GM18951 (cell line): ENCODE results near the gene VPS33A.
"Not testable (repeated sequence)": the region's sequence is repeated elsewhere in the genome, so short reads cannot be mapped to it uniquely, and the experiment has no call there.

Experiments used
- POLR2A ChIP-seq: IDR thresholded peaks from 4 replicates; pipeline ENCODE4 v1.6.1; 2011; ENCODE audit warnings: mild to moderate bottlenecking; ENCODE audit not compliant: insufficient read length, insufficient read depth; ENCODE audit errors: extremely low read depth
- in situ Hi-C: fragments of 300-500 bp; cut with MboI; formaldehyde crosslinking; loops from one replicate; pipeline ENCODE4 v1.12.0; 2022; ENCODE audit warnings: low sequenced_read_pairs, mixed read lengths, inconsistent platforms; ENCODE audit not compliant: unreplicated experiment

The VPS33A gene

GRCh38 chr12:122291431-122291830, 25.1 kb upstream of the VPS33A start:
- in situ Hi-C loops = no loop called here
- TF ChIP-seq POLR2A = no peak

DNA sequence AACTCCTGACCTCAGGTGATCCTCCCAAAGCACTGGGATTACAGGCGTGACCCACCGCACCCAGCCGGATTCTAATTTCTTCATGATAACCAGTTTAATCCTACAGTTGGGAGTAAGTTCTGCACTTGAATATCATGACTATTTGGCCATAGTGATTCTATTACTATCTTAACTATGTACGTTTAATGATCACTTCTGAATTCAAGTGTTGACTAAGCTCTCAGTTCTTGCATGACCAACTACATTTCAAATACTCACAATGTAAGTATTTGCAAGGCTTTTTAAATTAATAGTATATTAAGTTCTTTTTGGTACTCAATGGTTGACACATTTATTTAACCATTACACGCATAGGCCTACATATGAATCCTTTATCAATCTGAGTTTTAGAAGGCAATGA, 17.4 kb upstream of the VPS33A start:
- in situ Hi-C loops = no loop called here
- no peak for TF ChIP-seq POLR2A

DNA sequence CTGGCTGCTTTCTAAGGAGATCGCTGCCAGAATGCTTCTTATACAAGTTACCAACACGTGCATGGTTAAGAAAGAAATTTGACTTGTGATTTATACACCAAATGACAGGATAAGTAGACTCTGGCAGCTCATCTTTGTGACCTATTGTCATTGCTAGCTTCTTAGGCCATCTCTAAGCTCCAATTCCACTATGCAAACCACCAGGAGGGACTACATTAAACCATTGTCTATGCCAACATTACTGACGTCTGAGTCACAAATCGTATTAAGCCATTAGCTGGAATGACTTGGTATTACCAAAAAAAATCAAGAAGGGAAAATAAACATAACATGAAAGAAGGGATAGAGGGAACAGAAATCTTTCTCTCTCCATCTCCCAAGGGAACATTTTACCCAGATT, 15.8 kb upstream of the VPS33A start:
- in situ Hi-C loops = no loop called here
- TF ChIP-seq POLR2A = no peak

- no peak for TF ChIP-seq POLR2A
- in situ Hi-C loops = no loop called here
These were observed 9.9 kb upstream of the VPS33A start for GRCh38 chr12:122276242-122276641.

DNA sequence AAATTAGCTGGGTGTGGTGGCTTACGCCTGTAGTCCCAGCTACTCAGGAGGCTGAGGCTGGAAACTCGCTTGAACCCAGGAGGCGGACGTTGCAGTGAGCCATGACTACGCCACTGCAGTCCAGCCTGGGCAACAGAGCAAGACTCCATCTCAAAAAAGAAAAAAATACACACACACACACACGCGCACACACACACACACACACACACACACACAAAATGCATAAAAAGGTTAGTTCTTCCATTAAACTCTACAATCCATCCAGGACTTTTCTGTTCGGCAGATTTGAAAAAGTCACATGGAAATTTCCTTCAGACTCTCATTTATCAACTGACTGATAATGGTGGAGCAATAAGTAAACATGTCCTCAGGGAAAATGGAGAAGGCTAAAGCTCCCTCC, 9.2 kb upstream of the VPS33A start:
- no peak for TF ChIP-seq POLR2A
- in situ Hi-C loops = no loop called here

GRCh38 chr12:122265886-122266229, 436 bp downstream of the VPS33A start:
- TF ChIP-seq POLR2A = no peak
- in situ Hi-C loops = no loop called here

DNA sequence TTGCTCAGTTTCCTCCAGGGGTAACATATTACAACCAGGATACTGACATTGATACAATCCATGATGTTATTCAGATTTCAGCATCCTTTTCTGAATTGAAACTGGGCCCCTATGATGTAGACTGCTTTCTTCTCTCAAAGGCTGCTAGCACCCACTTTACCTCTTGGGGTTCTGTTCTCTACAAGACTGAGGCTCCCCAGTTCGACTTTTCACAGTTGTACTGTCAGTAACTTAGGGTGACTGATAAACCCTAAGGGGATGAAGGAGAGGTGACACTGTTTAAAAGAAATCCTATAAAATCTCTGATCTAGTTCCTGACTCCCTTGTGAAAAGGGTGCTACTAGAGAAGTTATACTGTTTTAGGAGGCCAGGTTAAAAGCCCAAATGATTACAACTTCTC, 818 bp downstream of the VPS33A start:
- no peak for TF ChIP-seq POLR2A

GRCh38 chr12:122260735-122261134, 5.6 kb downstream of the VPS33A start:
- in situ Hi-C loops = not testable (repeated sequence)

More for the DNA sequence above, 818 bp downstream of the VPS33A start:
- in situ Hi-C loops = no loop called here

- in situ Hi-C loops = not testable (repeated sequence)
These were observed 7.4 kb downstream of the VPS33A start for GRCh38 chr12:122258939-122259338.

- in situ Hi-C loops = not testable (repeated sequence)
These were observed 7.8 kb downstream of the VPS33A start for GRCh38 chr12:122258462-122258861.

DNA sequence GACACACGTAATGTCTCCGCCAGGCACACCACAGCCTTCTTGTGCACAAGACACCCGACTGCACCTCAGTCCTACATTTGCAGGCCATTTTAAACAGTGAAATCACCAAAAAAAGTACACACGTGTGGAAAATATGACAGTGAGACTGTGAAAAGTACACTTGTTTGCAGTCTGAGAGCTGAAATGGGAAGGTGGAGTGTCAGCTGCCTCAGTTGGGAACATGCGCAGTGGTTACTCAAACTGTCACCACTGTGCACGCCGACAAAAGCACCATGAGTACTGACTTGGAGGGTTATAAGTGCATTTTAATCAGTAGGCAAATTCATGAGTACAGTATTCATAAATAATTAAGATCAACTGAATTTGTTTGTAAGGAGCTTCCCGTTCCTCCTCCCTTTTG, 15.8 kb downstream of the VPS33A start:
- in situ Hi-C loops = no loop called here
- no peak for TF ChIP-seq POLR2A

- in situ Hi-C loops = no loop called here
- TF ChIP-seq POLR2A = no peak
These were observed 16.2 kb downstream of the VPS33A start for GRCh38 chr12:122250047-122250446.

GRCh38 chr12:122245553-122245952, 20.7 kb downstream of the VPS33A start:
- TF ChIP-seq POLR2A = no peak
- in situ Hi-C loops = no loop called here

GRCh38 chr12:122244565-122245371, 21.5 kb downstream of the VPS33A start:
- in situ Hi-C loops = no loop called here
- TF ChIP-seq POLR2A = no peak

DNA sequence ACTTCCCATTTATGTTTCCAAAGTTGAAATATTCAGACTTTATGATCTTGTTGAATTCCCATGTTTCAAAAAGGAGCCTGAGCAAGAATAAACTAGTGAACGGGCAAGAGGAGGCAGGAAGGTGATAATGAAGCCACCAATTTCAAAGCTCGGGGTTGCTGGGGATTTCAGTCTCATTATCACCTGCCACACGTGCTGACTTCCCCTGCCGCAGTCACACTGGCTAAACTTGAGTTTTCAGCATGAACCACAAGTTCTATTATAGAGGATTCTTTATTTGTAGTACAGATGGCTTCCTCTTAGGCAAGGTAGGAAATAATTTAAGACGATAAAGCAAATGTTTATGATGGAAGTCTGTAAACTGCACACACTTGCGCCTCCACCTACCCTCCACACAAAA, 22.3 kb downstream of the VPS33A start:
- TF ChIP-seq POLR2A = no peak
- in situ Hi-C loops = no loop called here
